Kidney (tissue), 22 donors: Measurements from ENCODE around the gene OR51A7. TPM values are rescaled to one million over a fixed set of nuclear protein-coding genes. Genes with fewer than 3 reads are reported as not detected.
"Not testable (repeated sequence)": the region's sequence is repeated elsewhere in the genome, so short reads cannot be mapped to it uniquely, and the experiment has no call there.

Source experiments
- DNase-seq, 5 donors: peaks; one replicate each; pipeline ENCODE4 v3.0.0-alpha.2; 2013 to 2020
- FAIRE-seq: peaks from 2 replicates; lab custom pipeline; 2012; peaks lifted over from hg19 to GRCh38; lab: Jason Lieb, UNC
- H3K27ac ChIP-seq, 2 donors: one replicate each; pipeline ENCODE4 v1.7.0; 2013; ENCODE audit warnings: low read depth in 2 of 2, low read length in 2 of 2, inconsistent platforms in 1 of 2
- H3K27me3 ChIP-seq: one replicate; pipeline ENCODE4 v1.7.1; 2013; ENCODE audit warnings: low read length, inconsistent platforms; ENCODE audit not compliant: control insufficient read depth, insufficient read depth
- H3K36me3 ChIP-seq, 3 donors: one replicate each; pipeline versions ENCODE4 v1.7.0 to v1.7.1; 2013; ENCODE audit warnings: low read length in 3 of 3, control low read depth in 1 of 3, inconsistent platforms in 1 of 3; ENCODE audit not compliant: insufficient read depth in 3 of 3, control insufficient read depth in 2 of 3
- H3K4me1 ChIP-seq, 3 donors: one replicate each; pipeline versions ENCODE4 v1.7.0 to v1.7.1; 2013; ENCODE audit warnings: low read length in 3 of 3, inconsistent platforms in 1 of 3, low read depth in 1 of 3; ENCODE audit not compliant: control insufficient read depth in 2 of 3, insufficient read depth in 2 of 3
- H3K4me3 ChIP-seq, 3 donors: one replicate each; pipeline versions ENCODE4 v1.7.0 to v1.8.1; 2013; ENCODE audit warnings: low read length in 3 of 3, control low read depth in 1 of 3, inconsistent platforms in 1 of 3
- H3K9ac ChIP-seq, 3 donors: one replicate each; pipeline versions ENCODE4 v1.7.0 to v1.7.1; 2013; ENCODE audit warnings: low read length in 3 of 3, control low read depth in 1 of 3, inconsistent platforms in 1 of 3
- H3K9me3 ChIP-seq, 3 donors: one replicate each; pipeline versions ENCODE4 v1.7.0 to v1.7.1; 2013; ENCODE audit warnings: low read length in 3 of 3, control low read depth in 1 of 3, inconsistent platforms in 1 of 3; ENCODE audit not compliant: control insufficient read depth in 2 of 3, insufficient read depth in 1 of 3
- CTCF ChIP-seq: IDR thresholded peaks from 3 replicates; pipeline ENCODE4 v1.5.1; 2012; ENCODE audit warnings: mild to moderate bottlenecking, moderate library complexity, borderline replicate concordance; ENCODE audit not compliant: insufficient read depth; ENCODE audit errors: extremely low read depth
- intact Hi-C: fragments of 100-400 bp; cut with DNase I; formaldehyde crosslinking; loops from one replicate; pipeline ENCODE4 v1.11.1; 2022
- long read RNA-seq, 10 donors: library from polyadenylated mRNA in 1 of 10; unstranded in 1 of 10; transcript quantifications; one replicate each; pipeline ENCODE4 v2.0.0 and lab custom pipeline, GENCODE V29; 2021 to 2026
- polyA plus RNA-seq: library from polyadenylated mRNA; stranded (reverse); fragments of 350-450 nt; fragmentation: Illumina TruSeq; extraction: RNeasy Lipid Tissue Mini Kit (QIAGEN cat#74804); gene quantifications from one replicate; pipeline ENCODE4 v1.2.3, GENCODE V29; 2014; ENCODE audit warnings: low read depth, low replicate concordance; ENCODE audit not compliant: insufficient read depth
- total RNA-seq: library from RNA; stranded (reverse); fragmentation: NEBNext Ultra II Directional; extraction: Animal tissue kit (Norgen Biotek cat#: 25700); gene quantifications from one replicate; pipeline ENCODE4 v1.2.1, GENCODE V29; 2021
- donor health status: control.
- donor health status: control.
- donor health status: control.
- donor health status: control.
- donor health status: control.
- donor health status: DM: yes; HTN: yes; CAD: no.
- donor health status: Normal renal cell carcinoma (clear cell type).

OR51A7 gene
- total RNA-seq (not detected), polyA plus RNA-seq (not detected)
- long read RNA-seq, donor 1: 0 reads
- long read RNA-seq, donor 2: 0 reads
- long read RNA-seq, donor 3: 0 reads
- long read RNA-seq, donor 4: 0 reads
- long read RNA-seq, donor 5: 0 reads
- long read RNA-seq, donor 6: 0 reads
- long read RNA-seq, donor 7: 0 reads
- long read RNA-seq, donor 8: 0 reads
- long read RNA-seq, donor 9: 0 reads
- long read RNA-seq, donor 10: 0 reads

- intact Hi-C loops: no loop called here
- FAIRE-seq (no peak), DNase-seq (no peak)
- TF ChIP-seq CTCF: no peak
- no peaks in the 10 kb centered on the region for H3K36me3 ChIP-seq
- no peak within 1 kb of the TSS for H3K4me3 ChIP-seq
- H3K9ac ChIP-seq: no peak within 1 kb of the TSS
- H3K27me3 ChIP-seq: no peaks in the 10 kb centered on the region
- H3K4me1 ChIP-seq: no peaks in the 10 kb centered on the region
- no peak within 1 kb of the TSS for H3K27ac ChIP-seq
- no peaks in the 10 kb centered on the region for H3K9me3 ChIP-seq
Measured at GRCh38 chr11:4903484-4903883, at the start of gene OR51A7. OR51A7 (plus strand) TSS chr11:4903783; CDS start chr11:4907370, 3,587 bp downstream.

GRCh38 chr11:4854286-4854685 lies 49.3 kb upstream of the OR51A7 start:
- H3K27me3 ChIP-seq, H3K4me3 ChIP-seq, H3K27ac ChIP-seq, intact Hi-C loops, H3K4me1 ChIP-seq, H3K9ac ChIP-seq, H3K9me3 ChIP-seq, DNase-seq, H3K36me3 ChIP-seq, FAIRE-seq: not testable (repeated sequence)

- no peak for FAIRE-seq
- Histone ChIP-seq H3K27ac (no peak overlapping the region), H3K27me3 (no peaks in the 10 kb centered on the region), H3K4me1 (no peaks in the 10 kb centered on the region), H3K9ac (no peak overlapping the region), H3K9me3 (no peaks in the 10 kb centered on the region), H3K36me3 (no peaks in the 10 kb centered on the region), H3K4me3 (no peak overlapping the region)
- DNase-seq: no peak
- no peak for TF ChIP-seq CTCF
- intact Hi-C loops: no loop called here
Measured at GRCh38 chr11:4862447-4863236, 40.9 kb upstream of the OR51A7 start.

- no peaks in the 10 kb centered on the region for H3K9me3 ChIP-seq
- no peak overlapping the region for H3K9ac ChIP-seq
- no peak for DNase-seq
- intact Hi-C loops: no loop called here
- no peak for TF ChIP-seq CTCF
- no peak for FAIRE-seq
- H3K4me3 ChIP-seq: no peak overlapping the region
- H3K27me3 ChIP-seq: no peaks in the 10 kb centered on the region
- H3K4me1 ChIP-seq: no peaks in the 10 kb centered on the region
- H3K36me3 ChIP-seq: no peaks in the 10 kb centered on the region
- H3K27ac ChIP-seq: no peak overlapping the region
Measured at GRCh38 chr11:4863876-4864275, 39.7 kb upstream of the OR51A7 start.
